ENCODE measurements around the gene HEMGN. TPM values are rescaled to one million over a fixed set of nuclear protein-coding genes. Genes with fewer than 3 reads are reported as not detected.
"Not testable (repeated sequence)": the region's sequence is repeated elsewhere in the genome, so short reads cannot be mapped to it uniquely, and the experiment has no call there.

The HEMGN gene
- total RNA-seq, 1 experiment from 2014 or later = not detected

DNA sequence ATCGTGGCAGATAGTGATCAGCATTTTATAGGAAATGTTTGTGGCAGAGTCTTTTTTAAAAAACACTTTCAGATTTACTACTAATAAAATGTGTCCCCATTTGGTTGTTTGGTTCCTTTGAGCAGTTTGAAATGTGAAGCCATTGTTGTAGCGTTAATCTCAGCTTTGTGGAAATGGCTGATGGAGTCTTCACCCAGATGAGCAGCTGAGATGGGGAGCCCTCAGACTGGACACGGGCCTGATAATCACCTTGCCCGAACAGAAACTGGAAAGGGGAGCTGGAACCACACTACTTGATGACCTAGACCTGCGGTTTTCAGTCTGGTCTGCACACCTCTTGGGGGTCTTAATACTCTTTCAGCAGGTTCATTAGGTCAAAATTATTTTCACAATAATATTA, 24.6 kb upstream of the HEMGN start:
- CTCF ChIA-PET = no interaction called here

DNA sequence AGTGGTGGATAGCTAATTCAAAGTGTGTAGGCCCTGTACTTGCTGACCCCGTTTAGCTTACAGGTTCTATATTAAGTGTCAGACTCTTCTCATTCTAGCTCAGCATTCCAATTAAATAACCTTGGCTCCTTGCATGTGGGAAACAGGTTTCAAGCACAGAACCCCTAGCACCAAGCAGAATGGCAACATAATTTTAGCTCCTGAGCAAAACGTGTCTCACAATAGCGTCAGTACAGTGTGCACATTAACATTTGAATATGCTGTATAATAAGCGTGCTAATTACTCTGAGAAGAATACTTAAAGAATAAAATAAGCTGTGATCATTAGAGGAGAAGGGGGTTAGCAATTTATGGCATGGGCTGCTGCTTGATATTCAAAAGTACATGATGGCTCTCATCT, 24.2 kb upstream of the HEMGN start:
- H3K4me3 Mint-ChIP-seq (ENCODE audit: unreplicated experiment) = no peak overlapping the region
- TF ChIP-seq, protein P1, sequence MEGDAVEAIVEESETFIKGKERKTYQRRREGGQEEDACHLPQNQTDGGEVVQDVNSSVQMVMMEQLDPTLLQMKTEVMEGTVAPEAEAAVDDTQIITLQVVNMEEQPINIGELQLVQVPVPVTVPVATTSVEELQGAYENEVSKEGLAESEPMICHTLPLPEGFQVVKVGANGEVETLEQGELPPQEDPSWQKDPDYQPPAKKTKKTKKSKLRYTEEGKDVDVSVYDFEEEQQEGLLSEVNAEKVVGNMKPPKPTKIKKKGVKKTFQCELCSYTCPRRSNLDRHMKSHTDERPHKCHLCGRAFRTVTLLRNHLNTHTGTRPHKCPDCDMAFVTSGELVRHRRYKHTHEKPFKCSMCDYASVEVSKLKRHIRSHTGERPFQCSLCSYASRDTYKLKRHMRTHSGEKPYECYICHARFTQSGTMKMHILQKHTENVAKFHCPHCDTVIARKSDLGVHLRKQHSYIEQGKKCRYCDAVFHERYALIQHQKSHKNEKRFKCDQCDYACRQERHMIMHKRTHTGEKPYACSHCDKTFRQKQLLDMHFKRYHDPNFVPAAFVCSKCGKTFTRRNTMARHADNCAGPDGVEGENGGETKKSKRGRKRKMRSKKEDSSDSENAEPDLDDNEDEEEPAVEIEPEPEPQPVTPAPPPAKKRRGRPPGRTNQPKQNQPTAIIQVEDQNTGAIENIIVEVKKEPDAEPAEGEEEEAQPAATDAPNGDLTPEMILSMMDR (IDR thresholded peaks at IDR 0.05; ENCODE audit: insufficient read depth in 1 of 2, low read depth in 1 of 2, low read length in 1 of 2, severe bottlenecking in 1 of 2, unreplicated experiment in 1 of 2) = no peak
- POLR2A ChIA-PET = no interaction called here
- H3K27ac Mint-ChIP-seq (ENCODE audit: unreplicated experiment) = no peak overlapping the region
- H3K36me3 Mint-ChIP-seq (ENCODE audit: insufficient read depth, unreplicated experiment) = no peaks in the 10 kb centered on the region
- H3K4me1 Mint-ChIP-seq (ENCODE audit: low read depth, unreplicated experiment) = no peaks in the 10 kb centered on the region
- no peaks in the 10 kb centered on the region for H3K27me3 ChIP-seq (replicated peaks; ENCODE audit: control insufficient read depth, insufficient read depth, low read length)
- no peaks in the 10 kb centered on the region for H3K36me3 ChIP-seq (ENCODE audit: control insufficient read depth, insufficient read depth, low read length)
- intact Hi-C loops (cut with micrococcal nuclease; ENCODE audit: unreplicated experiment) = no loop called here
- peaks cover 6% of the 10 kb centered on the region for H3K27me3 Mint-ChIP-seq (ENCODE audit: insufficient read depth, unreplicated experiment)
- DNase-seq = no peak
- H3K9me3 Mint-ChIP-seq (ENCODE audit: unreplicated experiment) = no peaks in the 10 kb centered on the region
- H3K4me3 ChIP-seq (ENCODE audit: low read depth, low read length) = no peak overlapping the region
- H3K4me1 ChIP-seq = no peaks in the 10 kb centered on the region
- H3K9me3 ChIP-seq = no peaks in the 10 kb centered on the region
- BruUV-seq (replicated peaks) = no TSS peak
- CTCF ChIA-PET = no interaction called here

More for the DNA sequence above, 24.6 kb upstream of the HEMGN start:
- intact Hi-C loops (cut with micrococcal nuclease; ENCODE audit: unreplicated experiment) = no loop called here
- H3K27me3 ChIP-seq (replicated peaks; ENCODE audit: control insufficient read depth, insufficient read depth, low read length) = no peaks in the 10 kb centered on the region
- Mint-ChIP-seq H3K4me1 (ENCODE audit: low read depth, unreplicated experiment) (no peaks in the 10 kb centered on the region), H3K27ac (ENCODE audit: unreplicated experiment) (no peak overlapping the region), H3K4me3 (ENCODE audit: unreplicated experiment) (no peak overlapping the region), H3K36me3 (ENCODE audit: insufficient read depth, unreplicated experiment) (no peaks in the 10 kb centered on the region), H3K9me3 (ENCODE audit: unreplicated experiment) (no peaks in the 10 kb centered on the region), H3K27me3 (ENCODE audit: insufficient read depth, unreplicated experiment) (peaks cover 6% of the 10 kb centered on the region)
- H3K9me3 ChIP-seq = no peaks in the 10 kb centered on the region
- BruUV-seq (replicated peaks) = no TSS peak
- TF ChIP-seq, protein P1 (IDR thresholded peaks at IDR 0.05; ENCODE audit: insufficient read depth in 1 of 2, low read depth in 1 of 2, low read length in 1 of 2, severe bottlenecking in 1 of 2, unreplicated experiment in 1 of 2) = no peak
- no peaks in the 10 kb centered on the region for H3K36me3 ChIP-seq (ENCODE audit: control insufficient read depth, insufficient read depth, low read length)
- no peaks in the 10 kb centered on the region for H3K4me1 ChIP-seq
- POLR2A ChIA-PET = no interaction called here
- no peak for DNase-seq
- H3K4me3 ChIP-seq (ENCODE audit: low read depth, low read length) = no peak overlapping the region

DNA sequence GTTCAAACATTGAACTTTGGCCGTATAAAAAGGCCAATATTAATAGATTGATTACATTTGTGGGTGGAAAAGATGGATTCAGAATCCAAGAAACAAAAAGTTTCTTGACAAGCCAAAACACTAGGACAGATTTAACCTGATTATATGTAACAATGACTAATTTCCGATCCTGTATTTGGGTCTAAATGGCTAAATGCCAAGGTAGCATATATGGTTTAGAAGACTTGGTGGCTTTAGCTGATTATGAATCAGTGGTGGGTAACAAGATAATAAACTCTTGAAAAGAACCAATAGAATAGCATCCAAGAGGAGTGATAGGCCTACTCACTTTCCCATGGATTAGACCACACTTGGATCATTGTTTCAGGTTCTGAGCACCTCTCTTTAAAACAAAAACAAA, 23.4 kb upstream of the HEMGN start:
- no peaks in the 10 kb centered on the region for H3K9me3 Mint-ChIP-seq (ENCODE audit: unreplicated experiment)
- intact Hi-C loops (cut with micrococcal nuclease; ENCODE audit: unreplicated experiment) = no loop called here
- no peaks in the 10 kb centered on the region for H3K27me3 ChIP-seq (replicated peaks; ENCODE audit: control insufficient read depth, insufficient read depth, low read length)
- CTCF ChIA-PET = no interaction called here
- peaks cover 6% of the 10 kb centered on the region for H3K27me3 Mint-ChIP-seq (ENCODE audit: insufficient read depth, unreplicated experiment)
- TF ChIP-seq, protein P1 (IDR thresholded peaks at IDR 0.05; ENCODE audit: insufficient read depth in 1 of 2, low read depth in 1 of 2, low read length in 1 of 2, severe bottlenecking in 1 of 2, unreplicated experiment in 1 of 2) = no peak
- H3K4me3 ChIP-seq (ENCODE audit: low read depth, low read length) = no peak overlapping the region
- H3K27ac Mint-ChIP-seq (ENCODE audit: unreplicated experiment) = no peak overlapping the region
- no peak for DNase-seq
- no peak overlapping the region for H3K4me3 Mint-ChIP-seq (ENCODE audit: unreplicated experiment)
- POLR2A ChIA-PET = no interaction called here
- no TSS peak for BruUV-seq (replicated peaks)
- H3K4me1 Mint-ChIP-seq (ENCODE audit: low read depth, unreplicated experiment) = no peaks in the 10 kb centered on the region
- H3K36me3 ChIP-seq (ENCODE audit: control insufficient read depth, insufficient read depth, low read length) = no peaks in the 10 kb centered on the region
- H3K9me3 ChIP-seq = no peaks in the 10 kb centered on the region
- no peaks in the 10 kb centered on the region for H3K4me1 ChIP-seq
- H3K36me3 Mint-ChIP-seq (ENCODE audit: insufficient read depth, unreplicated experiment) = no peaks in the 10 kb centered on the region

DNA sequence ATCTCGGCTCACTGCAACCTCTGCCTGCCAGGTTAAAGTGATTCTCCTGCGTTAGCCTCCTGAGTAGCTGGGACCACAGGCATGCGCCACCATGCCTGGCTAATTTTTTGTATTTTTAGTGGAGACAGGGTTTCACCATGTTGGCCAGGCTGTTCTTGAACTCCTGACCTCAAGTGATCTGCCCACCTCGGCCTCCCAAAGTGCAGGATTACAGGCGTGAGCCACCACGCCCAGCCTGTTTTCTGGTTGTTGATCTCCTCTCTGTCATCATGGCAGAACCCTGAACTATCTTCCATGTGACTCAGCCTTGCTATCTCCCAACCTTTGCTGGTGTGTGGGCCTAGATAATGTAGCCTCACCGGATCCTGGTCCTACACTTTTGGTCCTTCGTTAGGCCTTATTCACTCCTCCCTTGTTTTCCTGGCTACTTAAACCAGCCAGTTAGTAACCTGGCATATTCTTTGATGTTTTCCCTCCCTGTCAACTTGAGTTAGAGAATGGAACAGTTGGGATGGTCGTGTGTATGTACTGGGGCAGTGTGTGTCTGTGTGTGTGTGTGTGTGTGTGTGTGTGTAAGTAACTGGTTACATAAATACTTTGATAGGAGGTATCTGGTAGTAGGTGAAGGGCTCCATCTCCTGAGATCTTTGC, 22.8 kb upstream of the HEMGN start:
- DNase-seq; intact Hi-C loops (cut with micrococcal nuclease; ENCODE audit: unreplicated experiment); CTCF ChIA-PET; H3K9me3 ChIP-seq; H3K27ac Mint-ChIP-seq (ENCODE audit: unreplicated experiment); H3K27me3 ChIP-seq (replicated peaks; ENCODE audit: control insufficient read depth, insufficient read depth, low read length); H3K9me3 Mint-ChIP-seq (ENCODE audit: unreplicated experiment); H3K36me3 ChIP-seq (ENCODE audit: control insufficient read depth, insufficient read depth, low read length); H3K4me1 ChIP-seq; H3K4me1 Mint-ChIP-seq (ENCODE audit: low read depth, unreplicated experiment); H3K27me3 Mint-ChIP-seq (ENCODE audit: insufficient read depth, unreplicated experiment); H3K36me3 Mint-ChIP-seq (ENCODE audit: insufficient read depth, unreplicated experiment); POLR2A ChIA-PET; H3K4me3 ChIP-seq (ENCODE audit: low read depth, low read length); BruUV-seq (replicated peaks); H3K4me3 Mint-ChIP-seq (ENCODE audit: unreplicated experiment): not testable (repeated sequence)

All from Caco-2 (cell line).